GM21526 (cell line): ENCODE data around the gene INPP5K.
"Not testable (repeated sequence)": the region's sequence is repeated elsewhere in the genome, so short reads cannot be mapped to it uniquely, and the experiment has no call there.

Source experiments
- ATAC-seq: cut with Tn5 transposase; IDR thresholded peaks from one replicate; pipeline ENCODE4 v1.9.1; 2021; ENCODE audit warnings: moderate library complexity; ENCODE audit not compliant: unreplicated experiment, low FRiP score

Gene INPP5K

DNA sequence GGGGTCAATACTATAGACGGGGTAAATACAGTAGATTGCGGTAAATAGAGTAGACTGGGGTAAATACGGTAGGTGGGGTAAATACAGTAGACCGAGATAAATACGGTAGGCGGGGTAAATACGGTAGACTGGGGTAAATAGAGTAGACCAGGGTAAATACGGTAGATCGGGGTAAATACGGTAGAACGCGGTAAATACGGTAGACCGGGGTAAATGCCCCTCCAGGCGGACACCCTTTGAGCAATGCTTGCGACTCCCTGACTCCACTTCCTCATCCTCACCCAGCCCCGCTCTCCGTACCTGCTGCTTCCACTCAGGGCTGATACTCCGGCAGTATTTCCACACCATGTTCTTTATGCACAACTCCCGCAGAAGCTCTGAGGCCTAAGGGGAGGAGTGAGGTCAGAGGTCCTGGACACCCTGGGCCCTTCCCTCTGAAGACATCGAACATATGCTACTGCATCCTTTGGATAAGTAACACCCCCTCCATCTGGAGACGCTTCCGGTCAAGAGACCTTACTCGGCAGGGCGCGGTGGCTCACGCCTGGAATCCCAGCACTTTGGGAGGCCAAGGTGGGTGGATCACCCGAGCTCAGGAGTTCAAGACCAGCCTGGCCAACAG, 47.1 kb downstream of the INPP5K start:
- ATAC-seq, result no peak

GRCh38 chr17:1467898-1468492, 48.4 kb downstream of the INPP5K start:
- no peak for ATAC-seq

DNA sequence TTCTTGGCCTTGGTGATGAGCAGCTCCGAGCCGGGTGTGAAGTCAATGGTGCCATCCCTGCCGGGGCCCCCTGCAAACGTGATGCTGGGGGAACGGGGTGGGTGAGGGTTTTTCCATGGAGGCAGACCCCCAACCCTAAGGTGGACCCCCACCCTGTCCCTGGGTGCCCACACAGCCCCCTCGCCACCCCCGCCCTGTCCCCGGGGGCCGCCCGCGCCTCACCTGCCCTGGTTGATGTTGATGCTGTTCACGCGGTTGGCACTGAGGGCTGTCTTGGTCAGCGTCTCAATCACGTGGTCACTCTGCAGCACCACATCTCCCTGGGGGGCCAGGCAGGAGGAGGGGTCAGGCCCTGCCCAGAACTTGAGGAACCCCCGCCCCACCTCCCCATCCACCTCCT, 49.2 kb downstream of the INPP5K start:
- ATAC-seq, result no peak

- ATAC-seq, result no peak
Observed at GRCh38 chr17:1464186-1464585, 52.2 kb downstream of the INPP5K start.

DNA sequence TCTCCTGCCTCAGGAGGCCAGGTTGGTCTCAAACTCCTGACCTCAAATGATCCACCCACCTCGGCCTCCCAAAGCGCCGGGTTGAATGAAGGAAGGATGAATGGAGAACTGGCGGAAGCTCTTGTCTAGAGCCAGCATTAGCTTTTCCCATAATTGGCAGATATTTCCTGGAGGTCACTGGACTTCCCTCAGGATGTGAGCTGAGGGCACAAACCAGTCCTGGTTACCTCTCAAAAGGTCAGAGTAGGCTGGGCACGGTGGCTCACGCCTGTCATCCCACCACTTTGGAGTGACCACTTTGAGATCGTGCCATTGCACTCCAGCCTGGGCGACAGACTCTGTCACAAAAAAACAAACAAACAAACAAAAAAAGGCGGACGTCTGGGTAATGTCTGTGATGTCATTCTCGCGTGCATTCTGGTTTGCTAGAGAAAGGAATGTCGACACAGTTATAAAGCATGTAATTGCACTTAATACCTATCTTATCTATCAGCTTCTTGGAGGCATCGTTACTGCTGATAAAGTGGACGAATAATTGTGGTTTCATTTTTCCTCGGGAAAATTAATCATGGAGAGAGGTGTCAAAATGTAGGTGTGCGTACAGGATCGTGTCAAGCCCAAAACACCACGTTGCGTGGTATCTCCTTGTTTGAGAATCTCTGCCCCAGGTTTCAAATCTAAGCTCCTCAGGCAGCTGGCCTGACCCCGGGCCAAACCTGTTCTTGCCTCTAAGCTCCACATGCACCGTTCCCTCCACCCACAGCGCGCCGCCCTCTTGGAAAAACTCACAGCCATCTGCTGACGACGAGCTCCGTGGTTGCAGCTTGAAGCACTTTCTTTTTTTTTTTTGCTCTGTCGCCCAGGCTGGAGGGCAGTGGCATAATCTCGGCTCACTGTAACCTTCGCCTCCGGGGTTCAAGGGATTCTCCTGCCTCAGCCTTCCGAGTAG, 54.0 kb downstream of the INPP5K start:
- no peak for ATAC-seq

DNA sequence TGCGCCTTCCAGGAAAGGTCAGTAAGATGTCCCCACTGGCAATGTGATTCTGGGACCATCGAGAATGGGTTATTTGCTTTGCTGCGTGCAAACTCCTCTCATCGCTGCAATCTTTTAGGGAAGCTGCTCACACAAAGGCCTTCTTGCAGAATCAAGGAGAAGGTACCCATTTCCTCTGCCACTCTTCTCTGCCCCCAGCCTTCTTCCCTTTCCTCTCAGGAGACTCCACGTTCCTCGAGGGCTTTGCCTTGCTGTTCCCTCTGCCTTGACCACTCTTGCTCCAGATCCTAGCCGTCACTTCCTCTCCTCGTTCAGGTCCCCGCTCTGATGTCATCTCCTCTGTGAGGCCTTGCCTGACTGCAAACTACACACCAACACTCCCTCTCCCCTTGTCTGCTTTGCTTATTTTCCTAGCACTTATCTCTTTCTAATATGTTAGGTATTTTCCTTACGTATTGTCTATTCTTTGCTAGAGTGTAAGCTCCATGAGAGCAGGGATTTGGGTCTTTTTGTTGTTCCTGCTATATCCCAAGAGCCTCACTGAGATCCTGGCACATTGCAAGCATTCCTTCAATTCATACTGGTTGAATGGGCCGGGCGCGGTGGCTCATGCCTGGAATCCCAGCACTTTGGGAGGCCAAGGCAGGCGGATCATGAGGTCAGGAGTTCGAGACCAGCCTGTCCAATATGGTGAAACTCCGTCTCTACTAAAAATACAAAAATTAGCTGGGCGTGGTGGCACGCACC, 55.0 kb downstream of the INPP5K start:
- no peak for ATAC-seq

DNA sequence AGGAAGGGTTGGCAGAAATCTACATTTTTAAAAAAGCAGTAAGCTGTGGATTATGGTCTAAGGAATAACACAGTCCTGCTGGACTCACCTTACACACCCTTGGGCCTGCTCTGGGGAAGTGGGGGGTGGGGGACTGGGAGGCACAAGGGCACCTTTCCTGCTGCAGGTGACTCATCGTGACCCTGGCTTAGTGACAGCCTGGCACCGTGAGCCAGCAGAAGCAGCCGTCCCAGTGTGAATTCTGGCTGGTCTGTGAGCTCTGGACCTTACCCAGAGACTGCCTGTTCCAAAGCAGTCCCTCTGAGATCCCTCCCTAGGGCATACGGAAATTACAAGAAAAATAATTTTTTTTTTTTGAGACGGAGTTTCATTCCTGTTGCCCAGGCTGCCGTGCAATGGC, 56.2 kb downstream of the INPP5K start:
- no peak for ATAC-seq

DNA sequence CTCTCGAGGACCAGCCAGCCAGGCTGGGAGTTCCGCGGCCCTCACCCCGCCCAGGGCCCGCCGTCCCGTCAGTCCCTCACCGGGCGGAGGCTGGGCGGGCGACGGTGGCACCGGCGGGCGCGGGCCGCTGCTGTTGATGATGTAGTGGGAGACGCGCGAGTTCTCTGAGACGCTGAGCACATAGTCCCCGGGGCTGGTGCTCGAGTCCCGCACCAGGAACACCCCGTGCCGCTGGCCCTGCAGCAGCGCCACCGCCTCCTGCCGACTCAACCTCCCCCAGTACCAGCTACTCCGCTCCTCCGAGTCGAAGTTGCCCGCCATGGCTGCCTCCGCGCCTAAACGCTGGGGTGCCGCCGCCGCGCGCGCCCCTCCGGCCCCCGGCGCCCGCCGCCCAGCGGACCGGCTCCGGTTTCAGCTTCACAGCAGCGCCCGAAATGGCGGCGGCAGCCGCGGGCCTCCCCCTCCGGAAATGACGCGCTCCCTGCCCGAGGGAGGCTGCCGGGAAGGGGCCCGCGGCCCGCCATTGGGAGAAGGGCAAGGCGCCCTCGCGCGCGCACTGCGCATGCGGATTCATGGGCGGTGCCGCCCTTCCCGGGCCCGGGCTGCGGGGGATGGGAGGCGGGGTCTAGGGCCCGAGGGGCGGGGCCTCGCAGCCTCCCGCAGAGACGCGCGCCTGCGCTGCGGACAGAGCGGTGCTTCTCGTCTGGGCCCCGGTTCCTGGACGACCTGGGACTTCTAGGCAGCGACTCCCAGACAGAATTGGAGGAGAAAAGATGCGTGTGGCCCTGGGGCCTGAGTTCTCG, 60.4 kb downstream of the INPP5K start, which contains the start of gene CRK:
Gene CRK (minus strand): TSS at position 436 of the 803 bp plus-strand sequence. CDS start 115 bp downstream, at position 321.
- peak; percentile 81 for ATAC-seq

GRCh38 chr17:1455291-1455796, 61.1 kb downstream of the INPP5K start:
- peak; percentile 28 for ATAC-seq

DNA sequence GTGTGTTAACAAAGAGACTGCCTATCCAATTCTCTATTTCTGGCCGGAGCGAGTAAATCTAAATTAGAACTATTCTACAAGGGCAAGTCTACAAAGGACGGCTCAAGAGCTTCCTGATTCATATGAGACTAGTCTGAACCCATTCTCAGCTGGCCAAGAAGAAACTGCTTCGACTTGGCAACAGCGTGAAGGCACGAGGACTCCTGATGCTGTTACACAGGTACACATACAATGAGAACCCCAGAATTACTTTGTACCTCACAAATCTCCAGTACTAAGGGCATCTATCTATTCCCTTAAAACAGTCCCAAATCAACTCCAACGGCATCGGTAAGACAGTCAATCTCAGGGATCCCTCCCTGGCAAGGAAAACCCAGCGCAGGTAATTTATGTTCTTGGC, 61.9 kb downstream of the INPP5K start:
- no peak for ATAC-seq

GRCh38 chr17:1453694-1454093, 62.7 kb downstream of the INPP5K start:
- not testable (repeated sequence) for ATAC-seq

- no peak for ATAC-seq
Observed at GRCh38 chr17:1452836-1453235, 63.6 kb downstream of the INPP5K start.

- ATAC-seq, result not testable (repeated sequence)
Observed at GRCh38 chr17:1450261-1450660, 66.2 kb downstream of the INPP5K start.

DNA sequence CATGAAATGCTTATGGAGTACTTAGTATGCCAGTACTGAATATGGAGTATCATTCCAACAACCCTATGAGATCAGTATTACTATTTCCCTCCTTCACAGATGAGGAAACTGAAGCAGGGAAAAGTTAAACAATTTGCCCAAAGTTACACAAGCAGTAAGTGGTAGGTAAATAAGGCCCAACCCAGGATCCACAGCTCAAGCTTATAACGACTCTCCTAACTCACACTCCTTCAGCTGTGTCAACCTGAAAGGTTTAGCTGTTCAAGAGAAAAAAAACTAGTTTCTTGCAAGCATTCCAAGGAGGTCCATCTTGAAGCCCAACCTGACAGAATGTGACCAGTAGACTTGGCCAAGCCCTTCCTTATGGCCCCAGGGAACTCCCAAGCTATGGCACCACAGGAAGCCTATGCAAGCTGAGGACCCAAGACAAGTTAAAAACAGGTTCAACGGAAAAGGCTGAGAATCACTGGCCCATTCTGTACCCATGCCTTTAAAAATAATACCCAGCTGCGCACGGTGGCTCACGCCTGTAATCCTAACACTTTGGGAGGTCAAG, 66.9 kb downstream of the INPP5K start:
- ATAC-seq, result no peak

GRCh38 chr17:1447052-1447451, 69.4 kb downstream of the INPP5K start:
- no peak for ATAC-seq

GRCh38 chr17:1446201-1446600, 70.2 kb downstream of the INPP5K start:
- ATAC-seq, result no peak

DNA sequence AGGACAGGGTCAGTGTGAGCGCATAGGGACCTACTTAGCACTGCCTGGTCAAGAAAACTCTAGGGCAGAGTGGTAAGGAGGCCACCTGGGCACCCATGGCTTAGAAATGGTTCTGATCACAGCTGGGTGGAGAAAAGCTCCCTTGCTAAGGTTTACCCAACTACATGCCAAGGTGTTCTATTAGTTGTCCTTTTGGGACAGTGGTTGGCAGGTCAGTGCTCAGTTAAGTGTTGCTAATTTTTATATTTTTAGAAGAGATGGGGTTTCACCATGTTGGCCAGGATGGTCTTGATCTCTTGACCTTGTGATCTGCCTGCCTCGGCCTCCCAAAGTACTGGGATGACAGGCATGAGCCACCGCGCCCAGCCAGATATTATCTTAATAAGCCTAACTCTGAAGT, 70.7 kb downstream of the INPP5K start:
- not testable (repeated sequence) for ATAC-seq
